Right lobe of liver (tissue), 6 donors: ENCODE data around the gene CHKA. TPM values are rescaled to one million over a fixed set of nuclear protein-coding genes. Genes with fewer than 3 reads are reported as not detected.

ENCODE experiments used
- ATAC-seq, 4 donors: fragments of 200-7000 bp; cut with Tn5 transposase; one replicate each; pipeline ENCODE4 v1.9.1; 2020; ENCODE audit warnings: mild to moderate bottlenecking in 4 of 4, moderate library complexity in 4 of 4
- DNase-seq, 3 donors: peaks; one replicate each; pipeline ENCODE4 v3.0.0-alpha.2; 2020
- H3K27ac ChIP-seq, 3 donors: fragments of 200-600 bp; one replicate each; pipeline ENCODE4 v1.8.0; 2022
- H3K27me3 ChIP-seq, 2 donors: fragments of 200-600 bp; one replicate each; pipeline ENCODE4 v1.8.0; 2022
- H3K36me3 ChIP-seq, 4 donors: fragments of 200-600 bp; sonication (generic) in 1 of 4; one replicate each; pipeline versions ENCODE4 v1.5.1 to v1.8.0; 2017 to 2022; ENCODE audit warnings: control low read depth in 1 of 4
- H3K4me1 ChIP-seq, 4 donors: fragments of 200-600 bp; sonication (generic) in 1 of 4; one replicate each; pipeline versions ENCODE4 v1.5.1 to v1.8.0; 2017 to 2022; ENCODE audit warnings: control low read depth in 1 of 4
- H3K4me3 ChIP-seq, 3 donors: fragments of 200-600 bp; one replicate each; pipeline ENCODE4 v1.8.0; 2022
- H3K9me3 ChIP-seq, 4 donors: fragments of 200-600 bp; sonication (generic) in 1 of 4; one replicate each; pipeline versions ENCODE4 v1.5.1 to v1.8.0; 2017 to 2022; ENCODE audit warnings: control low read depth in 1 of 4
- POLR2A ChIP-seq: fragments of 450-650 bp; IDR thresholded peaks from one replicate; pipeline ENCODE4 v1.6.1; 2017; ENCODE audit warnings: antibody characterized with exemption, mild to moderate bottlenecking
- WGBS: methylation state at CpG from one replicate; pipeline ENCODE4 v1.1.6; 2018; ENCODE audit warnings: low coverage, low lambda C conversion rate; ENCODE audit not compliant: insufficient coverage; ENCODE audit errors: missing lambda C conversion rate; 5-methylcytosine and 5-hydroxymethylcytosine counted together
- intact Hi-C, 2 donors: fragments of 100-400 bp; cut with DNase I; formaldehyde crosslinking; loops; one replicate each; pipeline versions ENCODE4 v1.11.2 to v1.14.1; 2022
- total RNA-seq, 6 experiments: library from RNA; depleted of rRNA in 2 of 6; stranded (reverse); fragments of >200 nt in 2 of 6; fragmentation: NEBNext Ultra II Directional in 3 of 6; extraction: Animal tissue kit (Norgen Biotek cat#: 25700) in 3 of 6; gene quantifications; one replicate each; pipeline versions ENCODE4 v1.1.0 to v1.2.4, GENCODE V29; 2016 to 2023
- TF ChIP-seq, protein P1 (sequence below), 4 donors: fragments of 200-600 bp in 3 of 4; fragments of 450-650 bp in 1 of 4; IDR thresholded peaks; one replicate each; pipeline versions ENCODE4 v1.5.1 to v1.8.0; 2016 to 2022; ENCODE audit warnings: antibody characterized with exemption in 4 of 4, mild to moderate bottlenecking in 2 of 4
- donor health status: DM: no; HTN: yes; CAD: no.
- donor health status: DM: no; HTN: no; CAD: no.
- donor health status: DM: no; HTN: no; CAD: no.
- donor health status: DM: no; HTN: yes; CAD: no.
- donor health status: DM: no; HTN: yes; CAD: no.

Gene CHKA
- total RNA-seq, 6 experiments from 2014 or later = 15.1 to 35.8 (median 28.5) TPM

GRCh38 chr11:68166969-68167368, 45.8 kb upstream of the CHKA start:
- WGBS = 32% methylated on average over 4 of the region's 4 CpGs
- intact Hi-C loops = no loop called here
- H3K27ac ChIP-seq = peak overlapping the region in 1 of 3 donors; percentile 25
- no peaks in the 10 kb centered on the region for H3K27me3 ChIP-seq
- H3K4me3 ChIP-seq = no peak overlapping the region
- H3K4me1 ChIP-seq = peaks cover 0 to 44% (median 22%) of the 10 kb centered on the region in 4 donors
- ATAC-seq (no peak), DNase-seq (no peak)
- H3K9me3 ChIP-seq = no peaks in the 10 kb centered on the region
- peaks cover 0 to 39% (median 6%) of the 10 kb centered on the region in 4 donors for H3K36me3 ChIP-seq
- TF ChIP-seq, protein P1, sequence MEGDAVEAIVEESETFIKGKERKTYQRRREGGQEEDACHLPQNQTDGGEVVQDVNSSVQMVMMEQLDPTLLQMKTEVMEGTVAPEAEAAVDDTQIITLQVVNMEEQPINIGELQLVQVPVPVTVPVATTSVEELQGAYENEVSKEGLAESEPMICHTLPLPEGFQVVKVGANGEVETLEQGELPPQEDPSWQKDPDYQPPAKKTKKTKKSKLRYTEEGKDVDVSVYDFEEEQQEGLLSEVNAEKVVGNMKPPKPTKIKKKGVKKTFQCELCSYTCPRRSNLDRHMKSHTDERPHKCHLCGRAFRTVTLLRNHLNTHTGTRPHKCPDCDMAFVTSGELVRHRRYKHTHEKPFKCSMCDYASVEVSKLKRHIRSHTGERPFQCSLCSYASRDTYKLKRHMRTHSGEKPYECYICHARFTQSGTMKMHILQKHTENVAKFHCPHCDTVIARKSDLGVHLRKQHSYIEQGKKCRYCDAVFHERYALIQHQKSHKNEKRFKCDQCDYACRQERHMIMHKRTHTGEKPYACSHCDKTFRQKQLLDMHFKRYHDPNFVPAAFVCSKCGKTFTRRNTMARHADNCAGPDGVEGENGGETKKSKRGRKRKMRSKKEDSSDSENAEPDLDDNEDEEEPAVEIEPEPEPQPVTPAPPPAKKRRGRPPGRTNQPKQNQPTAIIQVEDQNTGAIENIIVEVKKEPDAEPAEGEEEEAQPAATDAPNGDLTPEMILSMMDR (IDR thresholded peaks at IDR 0.05) = no peak
- no peak for TF ChIP-seq POLR2A

DNA sequence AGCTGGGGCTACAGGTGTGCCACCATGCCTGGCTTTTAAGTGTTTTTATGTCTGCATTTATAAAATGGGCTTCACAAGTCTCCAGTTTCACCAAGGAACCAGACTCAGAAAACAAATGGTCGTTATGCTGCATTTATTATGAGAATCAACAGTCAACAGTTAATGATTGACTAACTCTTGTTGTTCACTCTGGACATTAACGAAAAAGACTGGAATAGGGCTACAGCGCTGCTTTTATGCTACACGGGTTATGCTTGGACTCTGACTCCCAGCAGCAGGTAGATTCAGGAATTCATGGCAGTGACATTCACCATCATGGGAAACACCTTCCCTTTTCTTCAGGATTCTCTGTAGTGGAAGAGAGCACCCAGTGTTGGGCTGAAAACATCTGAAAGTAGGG, 44.4 kb upstream of the CHKA start:
- WGBS = 22% methylated on average over 4 of the region's 4 CpGs
- Histone ChIP-seq H3K4me1 (peaks cover 0 to 44% (median 22%) of the 10 kb centered on the region in 4 donors), H3K27me3 (no peaks in the 10 kb centered on the region), H3K4me3 (no peak overlapping the region), H3K9me3 (no peaks in the 10 kb centered on the region), H3K36me3 (peaks cover 0 to 26% (median 3%) of the 10 kb centered on the region in 4 donors), H3K27ac (no peak overlapping the region)
- TF ChIP-seq POLR2A = no peak
- TF ChIP-seq, protein P1 (IDR thresholded peaks at IDR 0.05) = no peak
- DNase-seq = no peak
- peak; percentile 38 to 69 (median 57) for ATAC-seq
- intact Hi-C loops = no loop called here

DNA sequence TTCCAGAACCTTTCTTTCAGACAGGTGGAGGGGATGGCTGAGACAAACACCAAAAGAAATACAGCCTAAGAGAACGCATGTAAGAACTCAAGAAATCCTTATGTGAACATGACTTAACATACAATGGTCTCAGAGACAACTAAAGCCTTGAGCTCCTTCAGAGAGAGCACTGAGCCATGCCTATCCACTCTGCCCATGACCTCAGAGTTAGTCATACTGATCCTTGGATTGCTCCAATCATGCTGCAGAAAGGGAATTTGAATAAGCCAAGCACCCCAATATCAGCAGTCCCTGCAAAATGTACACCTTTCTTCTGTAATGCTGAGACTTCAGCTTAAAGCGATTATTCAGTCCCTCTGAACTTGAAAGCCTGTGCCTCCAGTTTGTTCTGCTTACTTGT, 43.2 kb upstream of the CHKA start:
- WGBS = 78% methylated on average over 1 of the region's 2 CpGs
- peaks cover 0 to 41% (median 20%) of the 10 kb centered on the region in 4 donors for H3K4me1 ChIP-seq
- intact Hi-C loops = no loop called here
- no peaks in the 10 kb centered on the region for H3K9me3 ChIP-seq
- ATAC-seq = no peak
- H3K27me3 ChIP-seq = no peaks in the 10 kb centered on the region
- no peak overlapping the region for H3K27ac ChIP-seq
- peaks cover 0 to 14% (median 2%) of the 10 kb centered on the region in 4 donors for H3K36me3 ChIP-seq
- no peak overlapping the region for H3K4me3 ChIP-seq
- TF ChIP-seq, protein P1 (IDR thresholded peaks at IDR 0.05) = no peak
- no peak for TF ChIP-seq POLR2A
- no peak for DNase-seq

DNA sequence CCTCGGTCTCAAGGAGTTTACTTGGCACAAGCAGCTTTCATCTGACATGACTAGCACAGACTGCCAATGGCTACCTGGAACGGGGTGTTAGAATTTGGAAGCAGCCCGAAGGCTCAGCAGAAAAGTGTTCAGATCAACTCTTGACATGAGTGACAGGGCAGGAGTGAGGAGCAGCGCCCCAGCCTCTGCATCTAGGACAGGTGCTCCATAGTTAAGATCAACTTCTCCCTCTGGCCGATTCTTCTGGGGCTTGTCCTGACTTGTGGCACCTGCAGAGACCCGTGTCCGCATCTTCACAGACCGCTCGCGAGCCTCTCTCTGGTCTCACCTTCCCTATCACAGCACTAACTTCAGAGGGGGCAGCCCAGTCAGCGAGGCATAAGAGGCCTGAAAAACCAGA, 42.5 kb upstream of the CHKA start:
- no peaks in the 10 kb centered on the region for H3K9me3 ChIP-seq
- H3K27ac ChIP-seq = no peak overlapping the region
- no peak overlapping the region for H3K4me3 ChIP-seq
- H3K36me3 ChIP-seq = peaks cover 0 to 13% (median 5%) of the 10 kb centered on the region in 4 donors
- DNase-seq (no peak), ATAC-seq (no peak)
- H3K27me3 ChIP-seq = no peaks in the 10 kb centered on the region
- WGBS = 86% methylated on average over 8 of the region's 11 CpGs
- intact Hi-C loops = no loop called here
- H3K4me1 ChIP-seq = peaks cover 0 to 34% (median 16%) of the 10 kb centered on the region in 4 donors
- TF ChIP-seq, protein P1 (IDR thresholded peaks at IDR 0.05) = no peak
- no peak for TF ChIP-seq POLR2A
